ENCODE results near the gene WASHC4.

The WASHC4 gene

DNA sequence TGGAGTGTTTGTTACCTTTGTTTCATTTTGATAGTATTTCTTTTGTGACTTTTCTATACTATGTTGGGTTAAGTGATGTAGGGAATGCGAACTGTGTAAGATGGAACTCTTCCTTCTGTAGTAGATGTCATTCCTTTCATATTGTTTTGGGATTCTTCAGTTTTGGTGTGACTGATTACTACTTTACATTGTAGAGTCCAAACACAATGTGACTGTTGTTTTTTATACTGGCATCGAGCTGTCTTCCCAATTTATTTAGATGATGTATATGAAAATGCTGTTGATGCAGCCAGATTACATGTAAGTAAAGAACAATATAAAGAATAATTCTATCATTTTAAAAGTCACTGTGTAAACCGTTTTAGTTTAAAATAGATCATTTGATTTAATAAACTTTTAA, 34.7 kb downstream of the WASHC4 start:
- no peaks in the 10 kb centered on the region for H3K9me3 ChIP-seq (ENCODE audit: insufficient read depth, low read depth, low read length)
- no peak overlapping the region for H3K9ac ChIP-seq (ENCODE audit: low read depth, low read length, poor library complexity, severe bottlenecking)
- no peak overlapping the region for H2AFZ ChIP-seq (ENCODE audit: low read length)
- H3K9me2 ChIP-seq (replicated peaks; ENCODE audit: low read depth, low read length) = no peaks in the 10 kb centered on the region
- no peaks in the 10 kb centered on the region for H3K27me3 ChIP-seq (ENCODE audit: insufficient read depth, low read length, poor library complexity, severe bottlenecking)
- H3F3A ChIP-seq (ENCODE audit: low read depth) = no peaks in the 10 kb centered on the region
- H3K4me2 ChIP-seq (ENCODE audit: low read depth, low read length, poor library complexity, severe bottlenecking) = no peak overlapping the region
- no peaks in the 10 kb centered on the region for H3K4me1 ChIP-seq (ENCODE audit: insufficient read depth, low read length, poor library complexity, severe bottlenecking)
- no peaks in the 10 kb centered on the region for H3K79me2 ChIP-seq (ENCODE audit: insufficient read depth, low read length)
- no peak for TF ChIP-seq EZH2phosphoT487 (IDR thresholded peaks at IDR 0.05; ENCODE audit: borderline replicate concordance)
- TF ChIP-seq, protein P1, sequence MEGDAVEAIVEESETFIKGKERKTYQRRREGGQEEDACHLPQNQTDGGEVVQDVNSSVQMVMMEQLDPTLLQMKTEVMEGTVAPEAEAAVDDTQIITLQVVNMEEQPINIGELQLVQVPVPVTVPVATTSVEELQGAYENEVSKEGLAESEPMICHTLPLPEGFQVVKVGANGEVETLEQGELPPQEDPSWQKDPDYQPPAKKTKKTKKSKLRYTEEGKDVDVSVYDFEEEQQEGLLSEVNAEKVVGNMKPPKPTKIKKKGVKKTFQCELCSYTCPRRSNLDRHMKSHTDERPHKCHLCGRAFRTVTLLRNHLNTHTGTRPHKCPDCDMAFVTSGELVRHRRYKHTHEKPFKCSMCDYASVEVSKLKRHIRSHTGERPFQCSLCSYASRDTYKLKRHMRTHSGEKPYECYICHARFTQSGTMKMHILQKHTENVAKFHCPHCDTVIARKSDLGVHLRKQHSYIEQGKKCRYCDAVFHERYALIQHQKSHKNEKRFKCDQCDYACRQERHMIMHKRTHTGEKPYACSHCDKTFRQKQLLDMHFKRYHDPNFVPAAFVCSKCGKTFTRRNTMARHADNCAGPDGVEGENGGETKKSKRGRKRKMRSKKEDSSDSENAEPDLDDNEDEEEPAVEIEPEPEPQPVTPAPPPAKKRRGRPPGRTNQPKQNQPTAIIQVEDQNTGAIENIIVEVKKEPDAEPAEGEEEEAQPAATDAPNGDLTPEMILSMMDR (conservative IDR thresholded peaks at IDR 0.05; ENCODE audit: low read length) = no peak
- H4K20me1 ChIP-seq (ENCODE audit: insufficient read depth, low read length, poor library complexity, severe bottlenecking) = no peaks in the 10 kb centered on the region
- peaks cover 40% of the 10 kb centered on the region for H3K36me3 ChIP-seq (ENCODE audit: insufficient read depth, low read length)
- no peak overlapping the region for H3K4me3 ChIP-seq (ENCODE audit: low read length, poor library complexity, severe bottlenecking)

DNA sequence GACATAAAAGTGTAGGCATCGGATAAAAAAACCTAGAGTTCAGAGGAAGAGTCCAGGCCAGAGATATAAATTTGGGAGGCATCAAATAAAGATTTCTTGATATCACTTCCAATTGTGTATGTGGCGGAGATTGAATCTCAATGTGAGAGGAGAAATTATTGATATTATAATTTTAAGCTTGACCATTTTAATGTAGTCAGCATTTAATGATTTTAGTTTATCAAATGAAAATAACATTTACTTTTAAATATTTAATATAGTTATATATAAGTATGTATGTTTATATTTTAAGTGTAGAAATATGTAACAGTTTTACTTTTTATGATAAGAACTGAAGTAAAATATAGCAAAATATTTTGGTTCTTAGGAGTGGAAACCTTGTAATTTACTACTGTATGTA, 48.7 kb downstream of the WASHC4 start:
- H3K9me2 ChIP-seq (replicated peaks; ENCODE audit: low read depth, low read length) = no peaks in the 10 kb centered on the region
- H3K79me2 ChIP-seq (ENCODE audit: insufficient read depth, low read length) = no peaks in the 10 kb centered on the region
- no peak overlapping the region for H3K9ac ChIP-seq (ENCODE audit: low read depth, low read length, poor library complexity, severe bottlenecking)
- no peaks in the 10 kb centered on the region for H4K20me1 ChIP-seq (ENCODE audit: insufficient read depth, low read length, poor library complexity, severe bottlenecking)
- no peaks in the 10 kb centered on the region for H3K9me3 ChIP-seq (ENCODE audit: insufficient read depth, low read depth, low read length)
- H2AFZ ChIP-seq (ENCODE audit: low read length) = no peak overlapping the region
- H3K4me2 ChIP-seq (ENCODE audit: low read depth, low read length, poor library complexity, severe bottlenecking) = no peak overlapping the region
- H3F3A ChIP-seq (ENCODE audit: low read depth) = no peaks in the 10 kb centered on the region
- no peaks in the 10 kb centered on the region for H3K4me1 ChIP-seq (ENCODE audit: insufficient read depth, low read length, poor library complexity, severe bottlenecking)
- H3K36me3 ChIP-seq (ENCODE audit: insufficient read depth, low read length) = peaks cover 33% of the 10 kb centered on the region
- no peak overlapping the region for H3K4me3 ChIP-seq (ENCODE audit: low read length, poor library complexity, severe bottlenecking)
- TF ChIP-seq, protein P1 (conservative IDR thresholded peaks at IDR 0.05; ENCODE audit: low read length) = no peak
- TF ChIP-seq EZH2phosphoT487 (IDR thresholded peaks at IDR 0.05; ENCODE audit: borderline replicate concordance) = no peak
- no peaks in the 10 kb centered on the region for H3K27me3 ChIP-seq (ENCODE audit: insufficient read depth, low read length, poor library complexity, severe bottlenecking)

DNA sequence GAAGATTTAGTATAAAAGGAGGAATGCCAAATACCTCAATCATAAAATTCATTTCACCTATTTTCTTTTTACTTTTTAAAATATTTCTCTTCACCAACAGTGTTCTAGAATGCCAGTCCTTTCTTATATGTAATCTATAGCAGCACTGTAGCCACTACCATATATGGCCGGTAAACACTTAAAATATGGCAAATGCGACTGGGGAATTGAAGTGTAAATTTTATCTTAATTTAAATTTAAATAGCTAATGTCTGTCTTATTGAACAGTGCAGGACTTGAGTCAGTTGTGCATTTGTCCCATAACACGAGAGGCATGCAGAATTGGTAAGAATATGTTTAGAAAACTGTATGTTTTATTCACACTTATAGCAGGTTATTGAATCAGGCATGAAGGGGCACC, 50.1 kb downstream of the WASHC4 start:
- H3K79me2 ChIP-seq (ENCODE audit: insufficient read depth, low read length) = no peaks in the 10 kb centered on the region
- H3K4me2 ChIP-seq (ENCODE audit: low read depth, low read length, poor library complexity, severe bottlenecking) = no peak overlapping the region
- H4K20me1 ChIP-seq (ENCODE audit: insufficient read depth, low read length, poor library complexity, severe bottlenecking) = no peaks in the 10 kb centered on the region
- H3K9me3 ChIP-seq (ENCODE audit: insufficient read depth, low read depth, low read length) = no peaks in the 10 kb centered on the region
- H2AFZ ChIP-seq (ENCODE audit: low read length) = no peak overlapping the region
- no peak overlapping the region for H3K4me3 ChIP-seq (ENCODE audit: low read length, poor library complexity, severe bottlenecking)
- H3K9ac ChIP-seq (ENCODE audit: low read depth, low read length, poor library complexity, severe bottlenecking) = no peak overlapping the region
- TF ChIP-seq, protein P1 (conservative IDR thresholded peaks at IDR 0.05; ENCODE audit: low read length) = no peak
- TF ChIP-seq EZH2phosphoT487 (IDR thresholded peaks at IDR 0.05; ENCODE audit: borderline replicate concordance) = no peak
- H3K4me1 ChIP-seq (ENCODE audit: insufficient read depth, low read length, poor library complexity, severe bottlenecking) = no peaks in the 10 kb centered on the region
- H3K36me3 ChIP-seq (ENCODE audit: insufficient read depth, low read length) = peaks cover 30% of the 10 kb centered on the region; the same call in 1 of the 2 replicates
- no peaks in the 10 kb centered on the region for H3K9me2 ChIP-seq (replicated peaks; ENCODE audit: low read depth, low read length)
- no peaks in the 10 kb centered on the region for H3F3A ChIP-seq (ENCODE audit: low read depth)
- H3K27me3 ChIP-seq (ENCODE audit: insufficient read depth, low read length, poor library complexity, severe bottlenecking) = no peaks in the 10 kb centered on the region
